ENCODE results near the gene KRTAP9-9.

DNA sequence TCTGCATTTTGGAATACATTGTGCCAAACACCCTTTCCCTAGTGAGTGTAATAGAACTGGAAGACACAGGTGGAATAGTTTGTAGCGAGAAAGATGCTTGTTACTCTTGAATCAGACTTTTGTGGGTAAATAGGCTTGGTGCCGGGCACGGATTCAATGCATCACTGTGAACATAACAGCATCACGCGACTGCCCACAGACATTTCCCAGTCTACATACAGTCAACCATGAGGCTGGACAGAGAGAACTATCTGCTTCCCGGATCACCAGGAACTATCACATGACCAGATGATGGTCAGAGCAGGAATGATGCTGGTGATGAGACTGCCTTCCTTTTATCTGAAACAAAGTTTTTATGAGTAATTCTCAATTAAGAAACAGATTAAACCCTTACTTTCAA lies 29.1 kb upstream of the KRTAP9-9 start:
- TF ChIP-seq, protein P1, sequence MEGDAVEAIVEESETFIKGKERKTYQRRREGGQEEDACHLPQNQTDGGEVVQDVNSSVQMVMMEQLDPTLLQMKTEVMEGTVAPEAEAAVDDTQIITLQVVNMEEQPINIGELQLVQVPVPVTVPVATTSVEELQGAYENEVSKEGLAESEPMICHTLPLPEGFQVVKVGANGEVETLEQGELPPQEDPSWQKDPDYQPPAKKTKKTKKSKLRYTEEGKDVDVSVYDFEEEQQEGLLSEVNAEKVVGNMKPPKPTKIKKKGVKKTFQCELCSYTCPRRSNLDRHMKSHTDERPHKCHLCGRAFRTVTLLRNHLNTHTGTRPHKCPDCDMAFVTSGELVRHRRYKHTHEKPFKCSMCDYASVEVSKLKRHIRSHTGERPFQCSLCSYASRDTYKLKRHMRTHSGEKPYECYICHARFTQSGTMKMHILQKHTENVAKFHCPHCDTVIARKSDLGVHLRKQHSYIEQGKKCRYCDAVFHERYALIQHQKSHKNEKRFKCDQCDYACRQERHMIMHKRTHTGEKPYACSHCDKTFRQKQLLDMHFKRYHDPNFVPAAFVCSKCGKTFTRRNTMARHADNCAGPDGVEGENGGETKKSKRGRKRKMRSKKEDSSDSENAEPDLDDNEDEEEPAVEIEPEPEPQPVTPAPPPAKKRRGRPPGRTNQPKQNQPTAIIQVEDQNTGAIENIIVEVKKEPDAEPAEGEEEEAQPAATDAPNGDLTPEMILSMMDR (IDR thresholded peaks at IDR 0.05), result no peak
- no peak for TF ChIP-seq POLR2A (IDR thresholded peaks at IDR 0.05)
